ENCODE measurements around the gene TJP2.

The TJP2 gene

GRCh38 chr9:69173891-69174615 is at the start of gene TJP2:
Gene TJP2, plus strand, starts transcription at chr9:69174277. Its CDS starts 96 bp downstream, at chr9:69174373.
- DNase-seq (ENCODE audit: low read depth in 1 of 2, low spot score in 1 of 2): peak; percentile 44 to 78
- in situ Hi-C loops (cut with HindIII; ENCODE audit: low pct_unique_long_range_greater_than_20kb, low sequenced_read_pairs): no loop called here
- TF ChIP-seq JUND (IDR thresholded peaks at IDR 0.05; ENCODE audit: low read depth): no peak

GRCh38 chr9:69130456-69131441 is 43.3 kb upstream of the TJP2 start:
- DNase-seq (ENCODE audit: low read depth in 1 of 2, low spot score in 1 of 2): no peak
- no peak for TF ChIP-seq JUND (IDR thresholded peaks at IDR 0.05; ENCODE audit: low read depth)
- in situ Hi-C loops (cut with HindIII; ENCODE audit: low pct_unique_long_range_greater_than_20kb, low sequenced_read_pairs): no loop called here

- in situ Hi-C loops (cut with HindIII; ENCODE audit: low pct_unique_long_range_greater_than_20kb, low sequenced_read_pairs): no loop called here
- DNase-seq (ENCODE audit: low read depth in 1 of 2, low spot score in 1 of 2): no peak
- no peak for TF ChIP-seq JUND (IDR thresholded peaks at IDR 0.05; ENCODE audit: low read depth)
These were observed 42.4 kb upstream of the TJP2 start for GRCh38 chr9:69131682-69132081.

- no peak for DNase-seq (ENCODE audit: low read depth in 1 of 2, low spot score in 1 of 2)
- TF ChIP-seq JUND (IDR thresholded peaks at IDR 0.05; ENCODE audit: low read depth): no peak
- in situ Hi-C loops (cut with HindIII; ENCODE audit: low pct_unique_long_range_greater_than_20kb, low sequenced_read_pairs): no loop called here
These were observed 41.7 kb upstream of the TJP2 start for GRCh38 chr9:69132361-69132760.

- TF ChIP-seq JUND (IDR thresholded peaks at IDR 0.05; ENCODE audit: low read depth): no peak
- in situ Hi-C loops (cut with HindIII; ENCODE audit: low pct_unique_long_range_greater_than_20kb, low sequenced_read_pairs): no loop called here
- DNase-seq (ENCODE audit: low read depth in 1 of 2, low spot score in 1 of 2): no peak
These were observed 39.7 kb upstream of the TJP2 start for GRCh38 chr9:69134412-69134811.

- no peak for DNase-seq (ENCODE audit: low read depth in 1 of 2, low spot score in 1 of 2)
- in situ Hi-C loops (cut with HindIII; ENCODE audit: low pct_unique_long_range_greater_than_20kb, low sequenced_read_pairs): no loop called here
- no peak for TF ChIP-seq JUND (IDR thresholded peaks at IDR 0.05; ENCODE audit: low read depth)
These were observed 37.9 kb upstream of the TJP2 start for GRCh38 chr9:69136185-69136584.

- in situ Hi-C loops (cut with HindIII; ENCODE audit: low pct_unique_long_range_greater_than_20kb, low sequenced_read_pairs): no loop called here
- DNase-seq (ENCODE audit: low read depth in 1 of 2, low spot score in 1 of 2): no peak
- no peak for TF ChIP-seq JUND (IDR thresholded peaks at IDR 0.05; ENCODE audit: low read depth)
These were observed 37.3 kb upstream of the TJP2 start for GRCh38 chr9:69136779-69137178.

GRCh38 chr9:69137311-69137710 is 36.8 kb upstream of the TJP2 start:
- in situ Hi-C loops (cut with HindIII; ENCODE audit: low pct_unique_long_range_greater_than_20kb, low sequenced_read_pairs): no loop called here
- no peak for DNase-seq (ENCODE audit: low read depth in 1 of 2, low spot score in 1 of 2)
- TF ChIP-seq JUND (IDR thresholded peaks at IDR 0.05; ENCODE audit: low read depth): no peak

GRCh38 chr9:69139596-69139995 is 34.5 kb upstream of the TJP2 start:
- DNase-seq (ENCODE audit: low read depth in 1 of 2, low spot score in 1 of 2): no peak
- TF ChIP-seq JUND (IDR thresholded peaks at IDR 0.05; ENCODE audit: low read depth): no peak
- in situ Hi-C loops (cut with HindIII; ENCODE audit: low pct_unique_long_range_greater_than_20kb, low sequenced_read_pairs): no loop called here

GRCh38 chr9:69140123-69140735 is 33.8 kb upstream of the TJP2 start:
- in situ Hi-C loops (cut with HindIII; ENCODE audit: low pct_unique_long_range_greater_than_20kb, low sequenced_read_pairs): no loop called here
- TF ChIP-seq JUND (IDR thresholded peaks at IDR 0.05; ENCODE audit: low read depth): no peak
- no peak for DNase-seq (ENCODE audit: low read depth in 1 of 2, low spot score in 1 of 2)

GRCh38 chr9:69141851-69142250 is 32.2 kb upstream of the TJP2 start:
- TF ChIP-seq JUND (IDR thresholded peaks at IDR 0.05; ENCODE audit: low read depth): no peak
- in situ Hi-C loops (cut with HindIII; ENCODE audit: low pct_unique_long_range_greater_than_20kb, low sequenced_read_pairs): no loop called here
- DNase-seq (ENCODE audit: low read depth in 1 of 2, low spot score in 1 of 2): no peak

GRCh38 chr9:69143291-69143690 is 30.8 kb upstream of the TJP2 start:
- no peak for TF ChIP-seq JUND (IDR thresholded peaks at IDR 0.05; ENCODE audit: low read depth)
- DNase-seq (ENCODE audit: low read depth in 1 of 2, low spot score in 1 of 2): no peak
- in situ Hi-C loops (cut with HindIII; ENCODE audit: low pct_unique_long_range_greater_than_20kb, low sequenced_read_pairs): no loop called here
